GM10847 (cell line): ENCODE results near the gene NINJ2.

Source experiments
- POLR2A ChIP-seq: IDR thresholded peaks from 2 replicates; pipeline ENCODE4 v1.6.1; 2011; ENCODE audit not compliant: insufficient read length; ENCODE audit errors: extremely low read depth

Gene NINJ2

DNA sequence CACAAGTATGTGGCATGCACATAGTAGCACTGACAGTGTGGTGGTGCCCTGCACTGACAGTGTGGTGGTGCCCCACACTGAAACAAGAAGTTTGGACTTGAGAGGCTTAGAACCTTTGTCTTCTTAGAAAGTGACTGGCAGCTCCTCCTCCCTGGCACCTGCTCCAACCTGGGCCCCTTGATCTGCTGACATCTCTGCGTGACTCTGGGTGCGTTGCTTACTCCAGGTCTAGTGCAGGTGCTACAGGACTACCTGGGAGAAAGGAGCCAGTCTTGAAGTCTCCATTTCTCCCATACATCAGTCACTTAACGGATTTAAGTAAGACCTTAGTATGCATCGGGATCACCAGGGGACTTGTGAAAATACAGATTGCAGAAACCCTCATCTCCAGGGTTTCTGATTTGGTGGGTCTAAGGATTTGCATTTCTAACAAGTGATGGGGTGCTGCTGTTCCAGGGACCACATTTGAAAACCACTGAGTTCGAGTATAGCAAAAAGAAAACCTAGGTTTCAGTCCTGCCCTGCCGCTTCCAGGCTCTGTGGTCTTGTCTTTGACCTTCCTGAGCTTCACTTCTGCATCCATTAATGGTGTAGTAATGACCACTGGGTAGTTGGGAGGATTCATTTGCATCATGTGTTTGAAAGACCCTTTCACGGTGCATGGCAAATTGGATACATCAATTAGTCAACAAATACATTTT, 15.7 kb downstream of the NINJ2 start:
- TF ChIP-seq POLR2A, result no peak

GRCh38 chr12:646442-647384, 16.5 kb downstream of the NINJ2 start:
- no peak for TF ChIP-seq POLR2A

- no peak for TF ChIP-seq POLR2A
These were observed 17.6 kb downstream of the NINJ2 start for GRCh38 chr12:645563-646071.

GRCh38 chr12:644818-645552, 18.3 kb downstream of the NINJ2 start:
- no peak for TF ChIP-seq POLR2A

GRCh38 chr12:644303-644639, 19.0 kb downstream of the NINJ2 start:
- TF ChIP-seq POLR2A, result no peak

GRCh38 chr12:643475-644302, 19.6 kb downstream of the NINJ2 start:
- TF ChIP-seq POLR2A, result peak; percentile 10

- no peak for TF ChIP-seq POLR2A
These were observed 20.4 kb downstream of the NINJ2 start for GRCh38 chr12:642633-643474.

- no peak for TF ChIP-seq POLR2A
These were observed 22.5 kb downstream of the NINJ2 start for GRCh38 chr12:640773-641172.

DNA sequence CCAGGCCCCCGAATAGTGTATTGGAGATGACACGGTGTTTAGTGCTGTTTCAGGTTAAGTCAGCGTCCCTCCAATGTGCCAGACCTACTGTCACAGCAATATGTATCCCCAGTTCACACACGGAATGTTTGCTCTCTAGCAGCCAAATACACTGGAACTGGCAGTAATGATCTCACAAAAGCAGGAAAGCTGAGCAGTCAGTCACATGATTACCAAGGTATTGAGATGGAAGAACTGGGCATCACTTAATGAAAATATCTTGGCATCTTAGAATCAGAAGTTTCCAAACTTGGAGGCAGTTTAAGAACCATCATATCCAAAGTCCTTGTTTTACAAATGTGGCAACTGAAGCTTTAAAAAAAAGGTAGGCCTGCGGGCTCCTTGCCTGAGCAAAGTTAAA, 23.3 kb downstream of the NINJ2 start:
- TF ChIP-seq POLR2A, result no peak

DNA sequence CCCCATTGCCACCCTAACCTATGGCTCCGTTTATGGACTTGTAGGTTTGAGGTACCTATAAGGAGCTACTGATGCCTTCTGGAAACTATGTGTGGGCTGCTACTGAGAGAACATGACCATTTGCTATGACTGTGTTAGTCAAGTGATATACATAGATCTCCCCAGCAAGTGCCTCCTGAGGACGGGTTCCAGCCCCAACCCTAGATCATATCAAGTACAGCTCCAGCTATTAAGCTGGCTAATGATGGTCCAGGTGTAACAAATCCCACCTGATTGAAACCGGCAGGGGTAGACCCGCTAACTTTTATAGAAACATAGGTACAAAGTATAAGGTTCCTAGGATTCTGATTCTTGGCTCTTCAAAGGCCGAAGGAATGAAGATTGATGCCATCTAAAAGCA, 23.7 kb downstream of the NINJ2 start:
- TF ChIP-seq POLR2A, result no peak

DNA sequence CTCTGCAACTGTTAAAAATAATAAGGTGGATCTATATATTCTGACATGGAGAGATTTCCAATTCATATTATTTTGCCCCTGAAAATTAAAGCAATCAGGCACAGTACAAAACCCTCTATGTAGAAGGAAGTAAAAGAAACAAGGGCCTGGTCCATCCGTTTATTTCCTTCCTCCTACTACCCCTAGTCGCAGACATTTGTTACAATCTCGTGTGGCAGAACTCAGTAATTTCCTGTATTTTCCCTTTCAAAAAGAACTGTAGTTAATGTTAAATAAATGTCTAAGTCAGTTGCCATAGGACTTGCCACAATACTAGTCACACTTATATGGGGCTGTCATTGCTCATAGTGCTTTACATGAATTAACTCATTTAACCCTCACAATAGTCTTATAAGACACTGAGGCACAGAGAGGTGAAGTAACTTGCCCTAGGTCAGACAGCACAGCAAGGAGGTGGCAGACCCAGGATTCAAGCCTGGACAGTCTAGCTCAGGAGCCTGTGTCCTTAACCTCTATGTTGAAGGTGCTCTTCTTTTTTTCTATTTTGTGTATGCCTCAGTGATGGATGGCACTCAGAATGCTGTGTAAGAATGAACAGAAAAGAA, 24.2 kb downstream of the NINJ2 start:
- TF ChIP-seq POLR2A, result no peak

- no peak for TF ChIP-seq POLR2A
These were observed 26.6 kb downstream of the NINJ2 start for GRCh38 chr12:636632-637031.

DNA sequence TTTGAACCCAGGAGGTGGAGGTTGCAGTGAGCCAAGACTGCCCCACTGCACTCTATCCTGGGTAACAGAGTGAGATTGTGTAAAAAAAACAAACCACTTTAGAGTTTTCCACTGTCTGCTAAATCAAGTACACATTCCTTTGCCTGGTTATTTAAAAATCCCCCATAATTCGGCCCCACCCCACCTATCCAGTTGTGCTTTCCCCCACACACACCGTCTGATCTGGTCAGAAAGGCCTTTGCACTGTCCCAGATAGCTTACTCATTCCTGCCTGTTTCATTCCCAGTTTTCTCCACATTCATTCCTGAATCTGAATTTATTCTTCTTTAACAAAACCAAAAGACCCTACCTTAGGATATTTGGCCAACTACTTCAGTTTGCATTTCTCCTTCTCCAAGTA, 29.5 kb downstream of the NINJ2 start:
- TF ChIP-seq POLR2A, result no peak

DNA sequence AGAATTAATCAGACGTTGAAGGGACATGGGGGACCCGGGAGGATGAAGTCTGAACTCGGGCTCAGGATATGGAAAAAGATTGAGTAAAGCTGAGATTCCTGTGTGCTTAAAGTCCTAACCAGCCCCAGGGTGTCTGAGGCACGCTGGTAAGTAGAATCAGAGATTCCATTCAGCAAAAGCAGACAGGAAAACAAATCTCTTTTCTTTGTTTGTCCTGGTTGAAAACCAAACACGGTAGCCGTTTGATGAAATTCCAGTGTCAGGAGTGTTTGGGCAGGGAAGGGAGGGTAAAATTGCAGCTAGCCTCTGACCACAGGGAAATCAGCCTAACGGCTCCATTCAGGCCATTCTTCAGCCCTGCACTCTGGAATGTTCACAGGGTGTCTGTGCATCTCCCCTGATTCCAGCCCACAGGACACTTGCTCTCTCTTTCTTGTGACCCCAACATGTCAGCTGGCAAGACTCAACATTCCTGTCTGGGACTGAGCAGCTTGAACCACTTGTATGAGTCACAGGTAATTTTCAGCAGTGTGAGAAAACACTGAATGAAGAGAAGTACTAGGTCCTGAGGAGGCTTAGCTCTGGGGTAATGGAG, 31.0 kb downstream of the NINJ2 start:
- TF ChIP-seq POLR2A, result no peak
